Frontal cortex (tissue), 4 donors: ENCODE results near the gene NPM1. TPM values are rescaled to one million over a fixed set of nuclear protein-coding genes. Genes with fewer than 3 reads are reported as not detected.
A peak's percentile ranks its signal among the peaks of the same experiment; 100 is the strongest.
"Not testable (repeated sequence)": the region's sequence is repeated elsewhere in the genome, so short reads cannot be mapped to it uniquely, and the experiment has no call there.

ENCODE experiments used
- DNase-seq, 2 donors: peaks; one replicate each; pipeline ENCODE4 v3.0.0; 2012; ENCODE audit warnings: low spot score in 2 of 2
- FAIRE-seq: peaks from 2 replicates; lab custom pipeline; 2012; peaks lifted over from hg19 to GRCh38; lab: Jason Lieb, UNC
- total RNA-seq: library from RNA; depleted of rRNA; stranded (reverse); fragments of >200 nt; gene quantifications from one replicate; pipeline ENCODE4 v1.2.3, GENCODE V29; 2014
- donor health status: control.
- donor health status: control.
- donor health status: control.

NPM1 gene
- total RNA-seq, 1 donor from 2014 or later, result 414 TPM

DNA sequence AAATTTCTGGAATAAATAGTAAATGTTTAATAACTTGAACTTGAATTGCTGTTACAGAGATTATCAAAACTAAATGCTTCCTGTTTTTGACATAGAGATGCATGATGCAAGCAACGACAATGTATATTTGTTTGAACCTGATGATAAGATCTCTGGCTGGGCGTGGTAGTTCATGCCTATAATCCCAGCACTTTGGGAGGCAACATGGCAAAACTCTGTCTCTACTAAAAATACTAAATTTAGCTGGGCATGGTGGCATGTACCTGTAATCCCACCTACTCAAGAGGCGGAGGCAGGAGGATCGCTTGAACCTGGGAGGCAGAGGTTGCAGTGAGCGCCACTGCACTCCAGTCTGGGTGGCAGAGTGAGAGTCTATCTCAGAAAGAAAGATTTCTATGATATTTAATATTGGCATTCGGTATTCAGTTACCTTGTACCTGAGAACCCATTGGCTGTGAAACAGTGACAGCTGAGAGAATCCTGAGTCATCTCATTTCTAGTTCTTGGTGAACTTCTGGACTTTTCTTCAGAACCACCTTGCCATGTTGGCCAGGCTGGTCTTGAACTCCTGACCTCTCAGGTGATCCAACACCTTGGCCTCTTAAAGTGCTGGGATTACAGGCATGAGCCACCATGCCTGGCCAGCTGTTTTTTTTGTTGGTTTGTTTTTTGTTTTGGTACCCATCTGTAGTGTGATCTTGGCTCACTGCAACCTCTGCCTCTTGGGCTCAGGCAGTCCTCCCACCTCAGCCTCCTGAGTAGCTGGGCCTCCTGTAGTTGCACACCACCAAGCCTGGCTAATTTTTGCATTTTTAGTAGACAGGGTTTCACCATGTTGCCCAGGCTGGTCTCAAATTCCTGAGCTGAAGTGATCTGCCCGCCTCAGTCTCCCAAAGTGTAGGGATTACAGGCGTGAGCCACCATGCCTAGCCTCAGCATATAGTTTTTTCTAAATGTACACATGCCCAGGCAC is 21.8 kb downstream of the NPM1 start:
- no peak for FAIRE-seq
- DNase-seq, result no peak

- no peak for FAIRE-seq
Measured at GRCh38 chr5:171410181-171410580, 22.5 kb downstream of the NPM1 start.

GRCh38 chr5:171412186-171412585 is 24.5 kb downstream of the NPM1 start:
- FAIRE-seq (no peak), DNase-seq (no peak)

More at GRCh38 chr5:171410181-171410580, 22.5 kb downstream of the NPM1 start:
- no peak for DNase-seq

GRCh38 chr5:171413153-171413910 is 25.7 kb downstream of the NPM1 start:
- no peak for FAIRE-seq
- no peak for DNase-seq

DNA sequence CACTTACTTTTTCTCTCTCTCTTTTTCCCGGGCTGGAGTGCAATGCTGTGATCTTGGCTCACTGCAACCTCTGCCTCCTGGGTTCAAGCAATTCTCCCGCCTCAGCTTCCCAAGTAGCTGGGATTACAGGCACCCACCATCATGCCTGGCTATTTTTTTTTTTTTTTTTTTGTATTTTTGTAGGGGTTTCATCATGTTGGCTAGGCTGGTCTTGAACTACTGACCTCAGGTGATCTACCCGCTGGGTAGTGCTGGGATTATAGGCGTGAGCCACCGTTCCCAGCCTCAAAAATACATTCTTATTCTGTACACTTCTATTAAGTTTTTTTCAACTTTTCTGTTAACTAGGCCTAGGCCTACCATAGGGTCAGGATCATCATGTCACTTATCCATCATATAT is 26.3 kb downstream of the NPM1 start:
- not testable (repeated sequence) for DNase-seq

GRCh38 chr5:171415115-171415730 is 27.6 kb downstream of the NPM1 start:
- FAIRE-seq (no peak), DNase-seq (no peak)

More for the DNA sequence above, 26.3 kb downstream of the NPM1 start:
- not testable (repeated sequence) for FAIRE-seq

DNA sequence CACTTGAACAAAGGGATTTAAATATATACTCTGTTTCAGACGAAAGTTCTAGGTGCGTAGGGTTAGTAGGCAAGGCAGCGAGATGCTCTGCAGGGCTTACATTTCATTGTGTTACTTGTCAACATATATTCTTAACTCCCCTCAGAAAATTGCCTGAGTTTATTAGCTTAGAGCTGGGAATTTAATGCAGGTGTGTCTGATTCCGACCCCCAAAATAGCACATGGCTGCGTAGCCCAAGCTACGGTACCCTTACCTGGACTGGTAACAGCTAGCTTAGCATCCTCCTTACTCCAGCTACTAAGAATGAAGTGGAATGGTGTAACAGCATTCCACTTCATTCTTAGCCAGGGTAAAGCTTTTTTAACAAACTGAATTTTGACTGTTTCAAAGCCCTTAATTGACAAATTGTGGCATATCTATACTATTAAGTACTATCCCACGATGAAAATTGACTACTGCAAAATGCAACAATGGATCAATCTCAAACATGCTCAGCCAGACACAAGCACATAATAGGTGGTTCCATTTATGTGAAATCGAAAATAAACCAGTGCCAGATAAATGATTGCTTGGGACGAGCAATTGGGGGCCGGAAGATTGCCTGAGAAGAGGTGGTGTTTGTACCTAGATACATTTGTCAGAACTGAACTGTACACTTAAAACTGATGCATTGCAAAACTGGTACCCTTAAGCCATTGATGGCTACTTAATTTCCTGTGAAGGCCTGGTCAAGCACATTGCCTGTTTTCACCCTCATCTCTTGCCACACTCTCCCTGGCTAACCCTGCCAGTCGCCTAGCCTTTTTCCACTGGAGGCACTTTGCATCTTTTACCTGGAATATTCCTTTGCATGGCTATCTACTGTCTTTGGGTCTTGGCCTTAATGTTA is 28.8 kb downstream of the NPM1 start:
- DNase-seq (no peak), FAIRE-seq (no peak)

GRCh38 chr5:171418316-171418981 is 30.8 kb downstream of the NPM1 start:
- FAIRE-seq, result no peak
- peak; percentile 85 to 91 for DNase-seq

- DNase-seq (peak; percentile 30 to 53), FAIRE-seq (no peak)
Measured at GRCh38 chr5:171418982-171419687, 31.5 kb downstream of the NPM1 start, which contains the start of gene FGF18. Gene FGF18 (plus strand): TSS chr5:171419647. CDS start chr5:171420200, 553 bp downstream.

GRCh38 chr5:171419688-171420430 is 32.2 kb downstream of the NPM1 start:
- no peak for FAIRE-seq
- DNase-seq, result peak; percentile 43 to 52

DNA sequence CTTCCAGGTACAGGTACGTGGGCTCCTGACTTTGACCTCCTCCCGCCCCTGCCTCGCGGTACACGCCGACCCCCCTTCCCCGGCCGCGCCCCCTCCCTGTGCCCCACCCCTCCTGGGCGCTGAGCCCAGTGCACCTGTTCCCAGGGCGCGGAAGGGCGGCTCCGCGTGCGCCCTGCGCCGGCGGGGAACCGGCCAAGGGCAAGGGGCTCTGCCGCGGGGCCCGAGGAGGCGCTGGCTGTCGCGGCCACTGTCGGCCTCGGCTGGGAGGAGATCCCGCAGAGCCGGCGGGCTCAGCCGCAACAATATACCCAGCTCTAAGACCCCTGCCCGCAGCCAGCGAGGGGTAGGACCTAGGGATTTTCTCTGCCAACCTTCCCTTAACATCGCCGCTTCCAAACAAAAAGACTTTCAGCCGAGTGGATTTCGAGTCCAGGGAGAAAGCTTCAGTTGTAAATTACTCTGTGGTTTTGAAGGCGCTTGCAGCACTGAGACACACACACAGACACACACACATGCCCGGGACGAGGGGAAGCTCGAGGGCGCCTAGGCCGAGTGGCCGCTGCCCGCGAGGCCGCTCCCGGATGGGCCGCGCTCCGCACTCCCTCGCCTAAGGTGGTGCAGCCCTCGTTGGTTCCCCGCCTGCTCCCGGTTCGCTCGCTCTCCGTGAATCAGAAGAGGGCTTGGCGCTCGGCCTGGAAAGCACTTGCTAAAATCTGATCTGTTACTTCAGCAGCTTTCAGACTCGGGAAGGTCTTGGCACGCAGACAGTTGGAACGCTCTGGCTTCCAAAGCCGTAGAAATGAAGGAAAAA is 33.0 kb downstream of the NPM1 start:
- no peak for FAIRE-seq
- DNase-seq, result peak; percentile 55 to 60

DNA sequence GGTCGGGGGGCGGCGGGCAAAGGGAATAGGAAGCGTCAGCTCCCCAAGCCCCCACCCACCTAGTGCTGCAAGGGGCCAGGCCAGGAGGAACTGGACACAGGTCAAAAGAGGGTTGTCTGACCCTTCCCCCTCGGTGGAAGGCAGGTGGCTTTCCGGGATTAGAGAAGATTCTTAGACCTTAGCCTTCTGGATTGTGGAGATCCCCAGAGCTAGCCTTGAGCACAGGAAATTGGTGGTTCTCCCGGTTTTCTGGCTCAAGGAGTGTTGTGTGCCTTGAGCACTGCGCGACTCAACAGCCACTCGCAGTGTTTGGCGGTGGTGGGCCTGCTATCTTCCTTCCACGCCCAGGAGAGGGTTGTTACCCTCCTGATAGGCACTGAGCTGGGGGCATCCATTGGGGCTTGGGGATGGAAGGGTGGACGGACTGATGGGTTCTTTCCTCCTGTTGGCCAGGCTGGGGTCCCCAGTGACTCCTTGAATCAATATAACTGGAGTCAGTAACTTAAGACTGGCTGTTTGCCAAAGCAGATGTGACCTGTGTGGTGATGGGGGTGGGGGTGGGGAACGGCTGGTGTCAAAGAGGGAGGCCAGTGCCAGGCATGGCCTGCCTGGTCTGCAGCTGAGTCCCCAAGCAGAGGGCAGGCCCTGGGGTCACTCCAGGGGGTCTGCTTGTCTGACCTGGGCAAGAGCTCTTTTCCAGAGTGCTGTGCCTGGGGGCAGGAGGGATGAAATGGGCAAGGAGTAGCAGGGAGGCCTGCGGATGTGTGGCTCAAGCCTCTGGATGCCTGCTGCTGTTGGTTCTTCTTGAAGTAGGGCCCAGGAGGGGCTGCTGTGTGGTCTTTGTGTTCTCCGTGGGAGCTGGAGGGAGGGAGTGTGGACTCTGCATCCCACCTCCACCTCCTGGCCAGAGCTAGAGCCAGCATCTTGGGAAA is 33.9 kb downstream of the NPM1 start:
- no peak for FAIRE-seq

GRCh38 chr5:171422495-171422894 is 34.8 kb downstream of the NPM1 start:
- DNase-seq (no peak), FAIRE-seq (no peak)

More for the DNA sequence above, 33.9 kb downstream of the NPM1 start:
- no peak for DNase-seq

DNA sequence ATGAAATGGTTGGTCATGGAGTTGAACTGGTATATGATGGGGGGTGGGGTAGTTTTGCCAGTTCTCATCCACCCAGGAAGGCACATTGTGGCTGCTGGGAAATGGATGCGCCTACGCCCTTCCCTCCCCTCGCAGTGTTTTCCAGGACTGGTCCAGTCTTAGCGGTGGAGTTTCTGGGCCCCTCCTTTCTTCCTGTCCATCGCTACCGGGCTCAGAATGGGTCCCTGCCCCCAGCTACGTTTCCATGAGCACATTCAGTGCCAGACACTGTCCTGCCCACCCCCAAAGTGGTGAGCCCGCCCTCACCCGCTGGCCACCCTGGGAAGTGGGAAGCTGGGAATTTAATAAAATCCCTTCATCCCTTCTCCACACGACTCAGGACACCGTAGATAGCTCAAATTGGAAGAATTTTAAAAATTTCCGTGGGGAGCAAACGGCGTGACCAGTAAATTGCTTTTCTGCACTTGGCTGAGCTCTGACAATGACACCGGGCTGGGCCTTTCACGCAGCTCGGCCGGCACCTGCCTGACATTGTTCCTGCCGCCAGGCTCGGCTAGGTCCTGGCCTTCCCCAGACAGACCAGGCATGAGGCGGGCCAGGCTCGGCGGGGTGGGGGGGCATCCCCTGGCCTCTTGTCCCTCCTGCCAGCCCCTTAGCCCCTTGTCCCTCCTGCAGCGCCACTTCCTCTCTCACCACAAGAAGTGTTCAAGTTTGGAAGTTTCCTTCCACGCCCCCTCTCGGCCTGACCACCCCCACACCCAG is 35.4 kb downstream of the NPM1 start:
- DNase-seq (no peak), FAIRE-seq (no peak)

DNA sequence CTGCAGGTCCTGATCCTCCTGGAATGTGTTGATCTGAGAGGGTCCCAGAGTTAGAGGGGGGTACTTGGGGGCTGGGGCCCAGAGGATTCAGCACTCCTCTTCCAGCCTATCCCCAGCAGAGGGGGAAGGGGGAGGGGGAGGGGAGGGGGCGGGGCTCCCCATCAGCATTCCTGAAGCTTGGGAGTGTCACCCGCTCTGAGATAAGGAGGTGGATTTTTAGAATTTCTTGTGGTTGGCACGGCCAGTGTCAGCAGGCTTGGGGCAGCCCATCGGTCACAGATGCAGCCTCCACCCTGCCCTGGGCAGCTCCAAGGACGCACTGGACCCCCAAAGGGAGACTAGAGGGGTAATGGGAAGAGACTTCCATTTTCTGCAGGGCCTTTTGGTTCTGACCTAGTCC is 37.1 kb downstream of the NPM1 start:
- DNase-seq (no peak), FAIRE-seq (no peak)
